ENCODE measurements around the gene PIK3R2. TPM values are rescaled to one million over a fixed set of nuclear protein-coding genes. Genes with fewer than 3 reads are reported as not detected.

The PIK3R2 gene
- total RNA-seq, 4 donors from 2014 or later, result 12.2 to 38.1 (median 15.7) TPM

- TF ChIP-seq POLR2A (IDR thresholded peaks at IDR 0.05) (no peak), CTCF (IDR thresholded peaks at IDR 0.05) (no peak), EP300 (IDR thresholded peaks at IDR 0.05) (no peak)
- Histone ChIP-seq H3K27ac (peak overlapping the region in 3 of 4 donors; percentile 69 to 87 (median 84)), H3K4me1 (peaks cover 0 to 37% (median 13%) of the 10 kb centered on the region in 4 donors), H3K9me3 (no peaks in the 10 kb centered on the region), H3K27me3 (peaks cover 0 to 12% of the 10 kb centered on the region in 2 donors), H3K4me3 (peak overlapping the region; percentile 39 to 84 (median 62)), H3K36me3 (peaks cover 0 to 2% (median 0%) of the 10 kb centered on the region in 3 donors)
- DNase-seq (ENCODE audit: low spot score in 2 of 2), result no peak
- 46 to 62% methylated on average over 12 of the region's 12 CpGs for WGBS, 2 donors
Observed at GRCh38 chr19:18109341-18109732, 43.6 kb upstream of the PIK3R2 start.

- DNase-seq (ENCODE audit: low spot score in 2 of 2), result no peak
- Histone ChIP-seq H3K36me3 (peaks cover 0 to 7% (median 0%) of the 10 kb centered on the region in 3 donors), H3K4me1 (peaks cover 0 to 31% (median 13%) of the 10 kb centered on the region in 4 donors), H3K9me3 (no peaks in the 10 kb centered on the region), H3K27me3 (peaks cover 0 to 12% of the 10 kb centered on the region in 2 donors), H3K27ac (peak overlapping the region in 3 of 4 donors; percentile 69 to 87 (median 84)), H3K4me3 (peak overlapping the region; percentile 39 to 84 (median 62))
- whole genome bisulfite sequencing, 2 donors, result 1 to 2% methylated on average over 50 to 66 of the region's 92 CpGs
- TF ChIP-seq POLR2A (IDR thresholded peaks at IDR 0.05) (peak in 1 of 2 donors; percentile 28), EP300 (IDR thresholded peaks at IDR 0.05) (no peak)
Observed at GRCh38 chr19:18109733-18110608, 43.0 kb upstream of the PIK3R2 start.

DNA sequence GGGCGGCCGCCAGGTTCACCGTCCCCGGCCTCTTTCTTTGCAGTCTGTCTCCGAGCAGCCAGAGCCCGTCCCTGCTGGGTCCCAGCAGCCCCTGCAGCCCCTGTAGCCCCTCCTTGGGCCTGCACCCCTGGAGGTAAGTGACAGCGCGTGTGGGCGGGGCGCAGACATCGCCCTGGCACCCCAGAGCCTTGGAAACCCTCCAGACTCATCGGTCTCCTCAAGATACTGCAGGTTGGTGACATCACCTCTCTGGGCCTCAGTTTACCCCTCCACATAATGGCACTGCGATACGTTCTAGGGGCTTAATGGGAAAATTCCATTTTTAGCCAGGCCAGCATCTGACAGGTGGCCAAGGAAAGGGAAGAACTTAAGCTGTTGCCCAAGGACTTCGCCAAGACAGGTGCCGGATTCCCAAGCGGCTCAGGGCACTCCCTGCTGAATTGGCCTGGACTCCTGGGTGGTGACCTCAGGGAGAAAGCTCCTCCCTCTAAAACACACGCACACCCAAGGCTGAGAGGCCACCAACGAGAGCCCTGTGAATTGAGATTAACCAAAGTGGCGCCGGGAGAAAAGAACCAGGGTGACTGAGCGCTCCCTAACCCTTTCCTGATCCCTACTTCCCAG lies 42.2 kb upstream of the PIK3R2 start:
- peaks cover 0 to 11% (median 0%) of the 10 kb centered on the region in 3 donors for H3K36me3 ChIP-seq
- peaks cover 0 to 12% of the 10 kb centered on the region in 2 donors for H3K27me3 ChIP-seq
- 47 to 52% methylated on average over 21 to 22 of the region's 22 CpGs for WGBS, 2 donors
- TF ChIP-seq CTCF (IDR thresholded peaks at IDR 0.05) (no peak), EP300 (IDR thresholded peaks at IDR 0.05) (no peak), POLR2A (IDR thresholded peaks at IDR 0.05) (no peak)
- peaks cover 0 to 29% (median 13%) of the 10 kb centered on the region in 4 donors for H3K4me1 ChIP-seq
- H3K27ac ChIP-seq, result peak overlapping the region in 3 of 4 donors; percentile 24 to 87 (median 84)
- no peak for DNase-seq (ENCODE audit: low spot score in 2 of 2)
- H3K4me3 ChIP-seq, result peak overlapping the region; percentile 39 to 84 (median 62)
- no peaks in the 10 kb centered on the region for H3K9me3 ChIP-seq

- TF ChIP-seq EP300 (IDR thresholded peaks at IDR 0.05), result peak in 1 of 2 donors; percentile 33
- TF ChIP-seq CTCF (IDR thresholded peaks at IDR 0.05), result peak; percentile 79 to 92 (median 90)
- TF ChIP-seq POLR2A (IDR thresholded peaks at IDR 0.05), result no peak
- Histone ChIP-seq H3K9me3 (no peaks in the 10 kb centered on the region), H3K4me3 (no peak overlapping the region), H3K36me3 (peaks cover 0 to 12% (median 0%) of the 10 kb centered on the region in 3 donors), H3K27ac (peak overlapping the region in 2 of 4 donors; percentile 57 to 58), H3K27me3 (peaks cover 0 to 12% of the 10 kb centered on the region in 2 donors), H3K4me1 (peaks cover 0 to 39% (median 20%) of the 10 kb centered on the region in 4 donors)
- peak; percentile 77 to 84 for DNase-seq (ENCODE audit: low spot score in 2 of 2)
- WGBS, 2 donors, result 29 to 30% methylated on average over 9 of the region's 9 CpGs
Observed at GRCh38 chr19:18112989-18113478, 39.9 kb upstream of the PIK3R2 start.

DNA sequence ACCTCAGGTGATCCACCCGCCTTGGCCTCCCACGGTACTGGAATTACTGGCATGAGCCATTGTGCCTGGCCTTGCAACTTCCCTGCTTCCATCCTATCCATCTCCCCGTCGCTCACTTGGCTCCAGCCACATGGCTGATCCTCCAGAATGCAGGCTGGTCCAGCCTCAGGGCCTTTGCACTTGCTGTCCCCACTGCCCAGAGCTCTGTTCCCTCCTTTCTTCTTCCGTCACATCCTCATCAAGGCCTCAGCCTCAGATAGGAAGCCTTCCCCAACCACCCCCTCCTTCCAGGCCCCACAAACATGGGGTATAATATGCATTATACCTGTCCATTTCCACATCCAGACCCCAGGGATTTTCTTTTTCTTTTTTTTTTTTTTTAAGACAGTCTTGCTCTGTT lies 39.1 kb upstream of the PIK3R2 start:
- Histone ChIP-seq H3K27ac (no peak overlapping the region), H3K9me3 (no peaks in the 10 kb centered on the region), H3K36me3 (peaks cover 0 to 12% (median 0%) of the 10 kb centered on the region in 3 donors), H3K27me3 (peaks cover 0 to 12% of the 10 kb centered on the region in 2 donors), H3K4me1 (peaks cover 3 to 44% (median 28%) of the 10 kb centered on the region in 4 donors), H3K4me3 (no peak overlapping the region)
- TF ChIP-seq EP300 (IDR thresholded peaks at IDR 0.05), result no peak
- no peak for TF ChIP-seq POLR2A (IDR thresholded peaks at IDR 0.05)
- TF ChIP-seq CTCF (IDR thresholded peaks at IDR 0.05), result no peak
- WGBS, 2 donors, result 86 to 97% methylated on average over 5 of the region's 5 CpGs
- no peak for DNase-seq (ENCODE audit: low spot score in 2 of 2)
